ENCODE results near the gene HMCN2.
A peak's percentile ranks its signal among the peaks of the same experiment; 100 is the strongest.
"Not testable (repeated sequence)": the region's sequence is repeated elsewhere in the genome, so short reads cannot be mapped to it uniquely, and the experiment has no call there.

HMCN2 gene

DNA sequence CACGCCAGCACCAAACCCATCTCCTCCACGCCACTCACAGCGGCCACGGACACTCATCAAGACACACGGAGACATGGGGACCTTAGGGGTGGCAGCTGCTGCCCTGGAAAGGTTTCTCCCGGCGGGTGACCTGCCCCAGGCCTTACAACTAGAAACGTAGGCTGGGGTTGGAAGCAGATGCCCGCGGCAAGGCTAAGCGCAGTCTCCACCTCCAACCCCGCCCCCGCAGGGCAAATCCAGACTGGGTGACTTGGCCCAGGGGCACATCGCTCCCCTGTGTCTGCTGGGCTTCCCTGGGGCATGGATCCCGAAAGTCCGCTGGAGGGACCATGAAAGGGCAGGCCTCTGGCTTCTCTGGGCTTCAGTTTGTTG, 167.2 kb downstream of the HMCN2 start:
- H3K4me3 ChIP-seq (ENCODE audit: low read depth, low read length), result no peak overlapping the region
- DNase-seq (ENCODE audit: low read depth), result no peak
- TF ChIP-seq, protein P1, sequence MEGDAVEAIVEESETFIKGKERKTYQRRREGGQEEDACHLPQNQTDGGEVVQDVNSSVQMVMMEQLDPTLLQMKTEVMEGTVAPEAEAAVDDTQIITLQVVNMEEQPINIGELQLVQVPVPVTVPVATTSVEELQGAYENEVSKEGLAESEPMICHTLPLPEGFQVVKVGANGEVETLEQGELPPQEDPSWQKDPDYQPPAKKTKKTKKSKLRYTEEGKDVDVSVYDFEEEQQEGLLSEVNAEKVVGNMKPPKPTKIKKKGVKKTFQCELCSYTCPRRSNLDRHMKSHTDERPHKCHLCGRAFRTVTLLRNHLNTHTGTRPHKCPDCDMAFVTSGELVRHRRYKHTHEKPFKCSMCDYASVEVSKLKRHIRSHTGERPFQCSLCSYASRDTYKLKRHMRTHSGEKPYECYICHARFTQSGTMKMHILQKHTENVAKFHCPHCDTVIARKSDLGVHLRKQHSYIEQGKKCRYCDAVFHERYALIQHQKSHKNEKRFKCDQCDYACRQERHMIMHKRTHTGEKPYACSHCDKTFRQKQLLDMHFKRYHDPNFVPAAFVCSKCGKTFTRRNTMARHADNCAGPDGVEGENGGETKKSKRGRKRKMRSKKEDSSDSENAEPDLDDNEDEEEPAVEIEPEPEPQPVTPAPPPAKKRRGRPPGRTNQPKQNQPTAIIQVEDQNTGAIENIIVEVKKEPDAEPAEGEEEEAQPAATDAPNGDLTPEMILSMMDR (IDR thresholded peaks at IDR 0.05; ENCODE audit: low read depth, low read length, missing control alignments), result no peak

DNA sequence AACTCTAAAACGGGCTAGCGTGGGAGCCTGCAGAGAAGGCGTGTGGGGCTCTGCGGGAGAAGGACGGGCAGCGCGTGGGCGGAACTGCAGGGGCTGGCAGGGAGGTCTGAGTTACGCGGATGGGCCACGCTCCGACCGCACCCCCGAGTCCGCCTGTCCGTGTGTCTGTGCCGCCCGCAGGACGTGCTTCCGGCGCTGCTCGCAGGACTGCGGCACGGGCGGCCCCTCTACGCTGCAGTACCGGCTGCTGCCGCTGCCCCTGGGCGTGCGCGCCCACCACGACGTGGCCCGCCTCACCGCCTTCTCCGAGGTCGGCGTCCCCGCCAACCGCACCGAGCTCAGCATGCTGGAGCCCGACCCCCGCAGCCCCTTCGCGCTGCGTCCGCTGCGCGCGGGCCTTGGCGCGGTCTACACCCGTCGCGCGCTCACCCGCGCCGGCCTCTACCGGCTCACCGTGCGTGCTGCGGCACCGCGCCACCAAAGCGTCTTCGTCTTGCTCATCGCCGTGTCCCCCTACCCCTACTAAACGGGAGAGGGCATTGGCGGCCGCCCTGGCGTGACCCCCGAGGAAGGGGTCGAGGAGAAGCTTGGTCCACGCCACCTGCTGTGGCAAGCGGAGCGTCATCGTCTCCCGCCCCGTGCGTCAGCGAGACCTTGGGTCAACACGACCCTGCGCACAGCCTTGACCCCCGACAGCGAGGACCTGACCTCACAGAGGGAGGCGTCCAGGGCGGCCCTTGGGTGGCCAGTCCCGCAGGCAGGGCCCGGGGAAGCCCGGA, 167.8 kb downstream of the HMCN2 start:
- no peak for DNase-seq (ENCODE audit: low read depth)
- TF ChIP-seq, protein P1 (IDR thresholded peaks at IDR 0.05; ENCODE audit: low read depth, low read length, missing control alignments), result peak; percentile 55
- H3K4me3 ChIP-seq (ENCODE audit: low read depth, low read length), result no peak overlapping the region

DNA sequence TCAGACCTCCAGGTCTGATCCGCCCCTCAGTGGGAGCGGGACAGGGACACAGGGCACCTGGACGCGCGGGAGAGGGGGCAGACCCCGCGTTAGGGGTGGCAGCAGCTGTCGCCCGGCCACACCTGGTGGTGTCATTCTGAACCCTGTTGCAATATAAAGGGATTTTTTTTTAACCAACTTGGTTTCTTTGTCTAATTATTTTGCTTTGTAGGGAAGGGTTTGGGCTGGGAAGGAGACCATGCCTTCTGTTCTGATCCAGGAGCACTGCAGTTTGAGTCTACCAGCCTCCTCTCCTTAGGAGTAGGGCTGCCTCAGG, 168.3 kb downstream of the HMCN2 start:
- no peak overlapping the region for H3K4me3 ChIP-seq (ENCODE audit: low read depth, low read length)
- no peak for DNase-seq (ENCODE audit: low read depth)
- TF ChIP-seq, protein P1 (IDR thresholded peaks at IDR 0.05; ENCODE audit: low read depth, low read length, missing control alignments), result no peak

DNA sequence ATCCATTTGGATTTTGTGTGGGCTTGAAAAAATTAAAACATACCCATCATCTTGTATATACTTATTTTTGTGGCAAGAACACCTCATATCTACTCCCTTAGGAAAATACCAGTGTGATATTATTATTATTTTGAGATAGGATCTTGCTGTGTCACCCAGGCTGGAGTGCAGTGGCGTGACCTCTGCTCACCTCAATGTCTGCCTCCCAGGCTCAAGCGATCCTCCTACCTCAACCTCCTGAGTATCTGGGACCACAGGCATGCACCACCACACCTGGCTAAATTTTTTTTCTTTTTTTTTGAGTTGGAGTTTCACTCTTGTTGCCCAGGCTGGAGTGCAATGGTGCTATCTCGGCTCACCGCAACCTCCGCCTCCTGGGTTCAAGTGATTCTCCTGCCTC, 169.1 kb downstream of the HMCN2 start:
- H3K4me3 ChIP-seq (ENCODE audit: low read depth, low read length), result not testable (repeated sequence)

DNA sequence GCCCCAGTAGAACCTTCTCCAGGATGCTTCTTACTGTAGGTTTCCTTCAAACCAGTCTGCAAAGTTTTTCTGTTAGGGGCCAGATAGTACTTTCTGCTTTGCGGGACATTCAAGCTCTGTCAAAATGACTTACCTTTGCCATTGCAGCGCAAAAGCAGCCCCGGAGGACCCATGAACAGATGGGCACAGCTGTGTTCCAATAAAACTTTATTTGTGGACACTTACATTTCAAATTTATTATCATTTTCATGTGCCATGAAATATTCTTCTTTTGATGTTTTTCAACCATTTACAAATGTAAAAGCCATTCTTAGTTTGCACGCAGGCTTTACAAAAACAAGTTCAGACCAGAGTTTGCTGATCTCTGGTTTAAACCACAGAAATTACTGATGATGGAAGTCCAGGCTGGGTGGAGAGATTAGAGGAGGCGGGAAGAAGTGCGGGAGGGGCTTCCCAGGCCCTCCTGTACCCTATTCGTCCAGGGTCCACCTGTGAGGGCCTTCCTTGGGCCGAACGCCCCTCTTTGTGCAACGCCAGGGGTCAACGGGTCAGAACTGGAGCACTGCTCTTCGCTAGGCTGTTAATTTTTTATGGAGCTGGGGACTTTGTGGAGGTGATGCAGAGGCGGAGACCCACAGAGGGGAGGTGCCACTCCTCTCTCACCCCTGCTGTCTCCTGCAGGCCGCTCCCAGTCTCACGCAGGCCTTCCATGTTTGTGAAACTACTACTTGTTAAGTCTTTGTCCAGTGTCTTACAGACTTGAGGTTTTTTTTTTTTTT, 171.6 kb downstream of the HMCN2 start:
- no peak for DNase-seq (ENCODE audit: low read depth)
- TF ChIP-seq, protein P1 (IDR thresholded peaks at IDR 0.05; ENCODE audit: low read depth, low read length, missing control alignments), result no peak
- H3K4me3 ChIP-seq (ENCODE audit: low read depth, low read length), result no peak overlapping the region

More for the DNA sequence above, 169.1 kb downstream of the HMCN2 start:
- not testable (repeated sequence) for DNase-seq (ENCODE audit: low read depth)

DNA sequence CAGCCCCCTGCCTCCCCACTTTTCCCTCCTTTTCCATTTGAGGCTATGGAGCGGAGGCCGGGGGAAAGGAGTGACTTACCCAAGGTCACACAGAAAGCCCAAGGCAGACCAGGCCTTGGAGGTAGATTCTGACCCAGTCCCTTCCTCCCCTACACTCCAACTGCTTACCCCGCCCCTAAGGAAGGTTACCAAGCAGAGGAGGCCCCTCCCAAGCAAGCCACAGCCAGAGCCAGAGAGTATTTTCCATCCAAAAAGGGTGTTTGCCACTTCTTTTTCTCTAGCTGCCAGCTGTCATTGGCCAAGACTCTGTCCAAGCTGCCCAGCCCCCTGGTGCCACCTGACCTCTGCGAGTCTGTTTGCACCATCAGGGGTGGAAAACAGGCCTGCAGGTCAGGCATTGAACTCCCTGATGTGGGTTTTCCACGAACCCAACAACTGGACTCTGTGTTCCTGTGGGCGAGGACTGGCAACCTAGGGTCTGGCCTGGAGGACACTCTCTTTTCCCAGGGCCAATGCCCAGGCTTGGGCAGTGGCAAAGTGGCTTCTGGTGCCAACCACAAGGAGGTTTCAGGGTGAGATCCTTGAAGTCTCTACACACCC, 172.9 kb downstream of the HMCN2 start:
- no peak overlapping the region for H3K4me3 ChIP-seq (ENCODE audit: low read depth, low read length)
- DNase-seq (ENCODE audit: low read depth), result no peak
- TF ChIP-seq, protein P1 (IDR thresholded peaks at IDR 0.05; ENCODE audit: low read depth, low read length, missing control alignments), result no peak

DNA sequence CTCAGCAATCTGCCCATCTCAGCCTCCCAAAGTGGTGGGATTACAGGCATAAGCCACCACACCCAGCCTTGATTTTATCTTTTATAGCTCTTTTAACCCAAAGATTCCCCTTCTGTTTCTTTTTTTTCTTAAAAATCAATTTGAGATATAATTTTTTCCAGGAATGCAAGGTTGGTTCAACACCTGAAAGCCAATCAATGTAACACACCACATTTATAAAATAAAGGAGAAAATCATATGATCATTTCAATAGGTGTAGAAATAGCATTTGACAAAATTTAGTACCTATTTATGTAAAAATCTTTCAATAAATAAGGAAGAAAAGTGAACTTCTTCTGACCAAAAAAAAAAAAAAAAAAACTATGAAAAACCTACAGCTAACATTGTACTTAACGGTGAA, 175.5 kb downstream of the HMCN2 start:
- H3K4me3 ChIP-seq (ENCODE audit: low read depth, low read length), result no peak overlapping the region
- TF ChIP-seq, protein P1 (IDR thresholded peaks at IDR 0.05; ENCODE audit: low read depth, low read length, missing control alignments), result no peak
- DNase-seq (ENCODE audit: low read depth), result no peak
